Measurements from ENCODE around the gene RBMS1.
A peak's percentile ranks its signal among the peaks of the same experiment; 100 is the strongest.

Gene RBMS1

GRCh38 chr2:160407393-160408172, 86.0 kb downstream of the RBMS1 start:
- DNase-seq: peak; percentile 56

GRCh38 chr2:160406591-160407392, 86.8 kb downstream of the RBMS1 start:
- DNase-seq: peak; percentile 82

- peak; percentile 41 for DNase-seq
Observed at GRCh38 chr2:160405077-160405867, 88.3 kb downstream of the RBMS1 start.

- DNase-seq: no peak
Observed at GRCh38 chr2:160402997-160403979, 90.3 kb downstream of the RBMS1 start.

- no peak for DNase-seq
Observed at GRCh38 chr2:160402501-160402900, 91.1 kb downstream of the RBMS1 start.

GRCh38 chr2:160401895-160402294, 91.7 kb downstream of the RBMS1 start:
- no peak for DNase-seq

GRCh38 chr2:160399880-160400279, 93.7 kb downstream of the RBMS1 start:
- no peak for DNase-seq

- DNase-seq: no peak
Observed at GRCh38 chr2:160397530-160397865, 96.1 kb downstream of the RBMS1 start.

- no peak for DNase-seq
Observed at GRCh38 chr2:160394153-160394552, 99.5 kb downstream of the RBMS1 start.

- DNase-seq: no peak
Observed at GRCh38 chr2:160392201-160392600, 101.4 kb downstream of the RBMS1 start.

- DNase-seq: no peak
Observed at GRCh38 chr2:160390544-160391455, 102.8 kb downstream of the RBMS1 start.

- DNase-seq: no peak
Observed at GRCh38 chr2:160389875-160390274, 103.7 kb downstream of the RBMS1 start.

GRCh38 chr2:160388464-160389263, 104.9 kb downstream of the RBMS1 start:
- peak; percentile 65 for DNase-seq

GRCh38 chr2:160387558-160388262, 105.9 kb downstream of the RBMS1 start:
- no peak for DNase-seq

- no peak for DNase-seq
Observed at GRCh38 chr2:160384791-160385190, 108.8 kb downstream of the RBMS1 start.

GRCh38 chr2:160381425-160381951, 112.1 kb downstream of the RBMS1 start:
- no peak for DNase-seq

- DNase-seq: no peak
Observed at GRCh38 chr2:160380611-160381010, 113.0 kb downstream of the RBMS1 start.

- no peak for DNase-seq
Observed at GRCh38 chr2:160380000-160380570, 113.5 kb downstream of the RBMS1 start.

GRCh38 chr2:160379399-160379798, 114.2 kb downstream of the RBMS1 start:
- DNase-seq: no peak
